B cell (primary cell): ENCODE results near the gene DAAM2. TPM values are rescaled to one million over a fixed set of nuclear protein-coding genes. Genes with fewer than 3 reads are reported as not detected.

Source experiments
- ATAC-seq: fragments of 200-7000 bp; cut with Tn5 transposase; one replicate; pipeline ENCODE4 v1.10.0; 2021; ENCODE audit warnings: low read depth, mild to moderate bottlenecking, moderate number of reproducible peaks, moderate library complexity
- CTCF ChIA-PET: fragments of 350-600 bp; sonication (Branson Sonifier 250); formaldehyde crosslinking; loops from one replicate; lab custom pipeline; 2021; ENCODE audit warnings: antibody characterized with exemption, inconsistent platforms; lab: Charles Lee
- POLR2A ChIA-PET: fragments of 350-600 bp; sonication (Branson Sonifier 250); formaldehyde crosslinking; loops from one replicate; lab custom pipeline; 2021; ENCODE audit warnings: antibody characterized with exemption; lab: Charles Lee
- DNase-seq: peaks from one replicate; pipeline ENCODE4 v3.0.0; 2013
- H2AFZ ChIP-seq: 2 replicates; pipeline ENCODE4 v1.6.1; 2012; ENCODE audit warnings: mild to moderate bottlenecking, low read depth, low read length; ENCODE audit not compliant: insufficient read depth, poor library complexity, severe bottlenecking
- H3K27ac ChIP-seq, 2 donors: 1 replicate in 1 of 2; 2 replicates in 1 of 2; pipeline ENCODE4 v1.5.1; 2012 to 2013; ENCODE audit warnings: low read length in 2 of 2, mild to moderate bottlenecking in 2 of 2, moderate library complexity in 1 of 2
- H3K27me3 ChIP-seq, 4 experiments: fragments of 200-600 bp in 1 of 4; sonication (generic) in 1 of 4; replicated peaks in 1 of 4; 1 replicate in 2 of 4; 2 replicates in 2 of 4; pipeline versions ENCODE4 v1.6.1 to v1.7.0; 2013 to 2016; ENCODE audit warnings: low read length in 3 of 4, mild to moderate bottlenecking in 2 of 4, mixed read lengths in 1 of 4, moderate library complexity in 1 of 4; ENCODE audit not compliant: insufficient read depth in 4 of 4, control insufficient read depth in 3 of 4; ENCODE audit errors: control extremely low read depth in 1 of 4
- H3K36me3 ChIP-seq, 2 experiments: replicated peaks in 1 of 2; 1 replicate in 1 of 2; 2 replicates in 1 of 2; pipeline versions ENCODE4 v1.6.1 to v1.7.1; 2013; ENCODE audit warnings: low read length in 1 of 2; ENCODE audit not compliant: insufficient read depth in 2 of 2, control insufficient read depth in 1 of 2; ENCODE audit errors: control extremely low read depth in 1 of 2, extremely low read depth in 1 of 2
- H3K4me1 ChIP-seq, 2 donors: fragments of 200-600 bp in 1 of 2; sonication (generic) in 1 of 2; 1 replicate in 1 of 2; 2 replicates in 1 of 2; pipeline versions ENCODE4 v1.5.1 to v1.6.1; 2013 to 2017; ENCODE audit warnings: low read length in 2 of 2; ENCODE audit not compliant: control insufficient read depth in 2 of 2, insufficient read depth in 2 of 2
- H3K4me2 ChIP-seq: replicated peaks from 2 replicates; pipeline ENCODE3; 2012; ENCODE audit warnings: mild to moderate bottlenecking, low read depth, low read length; ENCODE audit not compliant: poor library complexity, severe bottlenecking
- H3K4me3 ChIP-seq, 5 experiments: fragments of 200-600 bp in 1 of 5; sonication (generic) in 1 of 5; 1 replicate in 3 of 5; 2 replicates in 2 of 5; pipeline versions ENCODE4 v1.5.1 to v1.7.0; 2011 to 2016; ENCODE audit warnings: low read length in 4 of 5, mild to moderate bottlenecking in 4 of 5, low read depth in 2 of 5, control low read depth in 1 of 5, moderate library complexity in 1 of 5; ENCODE audit not compliant: insufficient read depth in 1 of 5; ENCODE audit errors: control extremely low read depth in 1 of 5, extremely low read depth in 1 of 5
- H3K79me2 ChIP-seq: fragments of 200-600 bp; sonication (generic); one replicate; pipeline ENCODE4 v1.6.0; 2016; ENCODE audit warnings: low read length; ENCODE audit not compliant: control insufficient read depth, insufficient read depth
- H3K9ac ChIP-seq: fragments of 200-600 bp; sonication (generic); 2 replicates; pipeline ENCODE4 v1.6.1; 2017; ENCODE audit warnings: mild to moderate bottlenecking, low read length, moderate library complexity
- H3K9me3 ChIP-seq, 3 donors: one replicate each; pipeline versions ENCODE4 v1.6.1 to v1.7.1; 2013; ENCODE audit warnings: low read length in 2 of 3; ENCODE audit not compliant: control insufficient read depth in 2 of 3, insufficient read depth in 1 of 3; ENCODE audit errors: control extremely low read depth in 1 of 3
- H4K20me1 ChIP-seq: 2 replicates; pipeline ENCODE4 v1.6.0; 2012; ENCODE audit warnings: mild to moderate bottlenecking, low read length; ENCODE audit not compliant: insufficient read depth, control insufficient read depth, poor library complexity, severe bottlenecking
- H3K27ac Mint-ChIP-seq: one replicate; pipeline ENCODE4 v1.8.0; 2021; ENCODE audit warnings: mixed read lengths
- H3K27me3 Mint-ChIP-seq: one replicate; pipeline ENCODE4 v1.8.0; 2021; ENCODE audit warnings: mixed read lengths
- H3K4me1 Mint-ChIP-seq: one replicate; pipeline ENCODE4 v1.8.0; 2021; ENCODE audit warnings: mixed read lengths
- H3K4me3 Mint-ChIP-seq: one replicate; pipeline ENCODE4 v1.8.0; 2021; ENCODE audit warnings: mixed read lengths
- H3K9me3 Mint-ChIP-seq: one replicate; pipeline ENCODE4 v1.8.0; 2022; ENCODE audit warnings: mixed read lengths; ENCODE audit not compliant: insufficient read depth
- EZH2 ChIP-seq: IDR thresholded peaks from 2 replicates; pipeline ENCODE4 v1.6.1; 2012; ENCODE audit warnings: borderline replicate concordance, low read depth, mild to moderate bottlenecking, moderate library complexity, low read length; ENCODE audit not compliant: insufficient read depth, poor library complexity, severe bottlenecking
- WGBS: methylation state at CpG from one replicate; pipeline ENCODE4 v1.1.5; 2013; ENCODE audit warnings: missing lambda C conversion rate; ENCODE audit not compliant: insufficient coverage; 5-methylcytosine and 5-hydroxymethylcytosine counted together
- intact Hi-C: fragments of 100-400 bp; cut with micrococcal nuclease; formaldehyde crosslinking; loops from one replicate; pipeline ENCODE4 v1.10.0; 2022
- polyA plus RNA-seq: library from polyadenylated mRNA; depleted of rRNA; stranded (reverse); fragments of >200 nt; gene quantifications from 2 replicates; pipeline ENCODE4 v1.2.3, GENCODE V29; 2012
- total RNA-seq, 2 donors: library from RNA; stranded (reverse); fragments of 120-200 nt in 1 of 2; gene quantifications; 1 replicate in 1 of 2; 2 replicates in 1 of 2; pipeline versions ENCODE4 v1.2.3 to v1.2.4, GENCODE V29; 2013 to 2022
- TF ChIP-seq, protein P1 (sequence below): fragments of 200-600 bp; IDR thresholded peaks from one replicate; pipeline ENCODE4 v1.8.0; 2022; ENCODE audit warnings: antibody characterized with exemption, mild to moderate bottlenecking

Gene DAAM2
- total and polyA plus RNA-seq, 2 donors (not counting 1 experiment from before 2014, with no cell fraction given): not detected

DNA sequence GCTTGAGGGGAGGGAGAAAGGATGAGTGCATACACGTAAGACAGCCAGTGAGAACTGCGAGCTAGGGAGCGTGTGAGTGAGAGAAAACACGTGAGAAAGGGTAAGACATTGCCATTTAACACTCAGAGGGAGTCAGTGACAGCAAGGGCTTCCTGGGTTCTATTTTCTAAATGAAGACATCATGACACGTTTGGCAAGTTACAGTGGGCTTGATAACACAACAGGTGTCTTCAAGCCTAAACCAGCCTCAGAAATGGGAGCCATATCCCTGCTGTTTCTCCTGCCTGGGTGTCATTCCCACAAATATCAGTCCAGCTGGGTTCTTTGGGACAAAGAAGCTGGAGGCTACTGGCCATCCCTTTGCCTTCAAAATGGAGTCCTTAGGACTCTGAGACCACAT lies 159.0 kb downstream of the DAAM2 start:
- Mint-ChIP-seq H3K4me3 (no peak overlapping the region), H3K9me3 (peaks cover 6% of the 10 kb centered on the region), H3K27ac (no peak overlapping the region), H3K4me1 (no peaks in the 10 kb centered on the region), H3K27me3 (peaks cover 5% of the 10 kb centered on the region)
- TF ChIP-seq, protein P1, sequence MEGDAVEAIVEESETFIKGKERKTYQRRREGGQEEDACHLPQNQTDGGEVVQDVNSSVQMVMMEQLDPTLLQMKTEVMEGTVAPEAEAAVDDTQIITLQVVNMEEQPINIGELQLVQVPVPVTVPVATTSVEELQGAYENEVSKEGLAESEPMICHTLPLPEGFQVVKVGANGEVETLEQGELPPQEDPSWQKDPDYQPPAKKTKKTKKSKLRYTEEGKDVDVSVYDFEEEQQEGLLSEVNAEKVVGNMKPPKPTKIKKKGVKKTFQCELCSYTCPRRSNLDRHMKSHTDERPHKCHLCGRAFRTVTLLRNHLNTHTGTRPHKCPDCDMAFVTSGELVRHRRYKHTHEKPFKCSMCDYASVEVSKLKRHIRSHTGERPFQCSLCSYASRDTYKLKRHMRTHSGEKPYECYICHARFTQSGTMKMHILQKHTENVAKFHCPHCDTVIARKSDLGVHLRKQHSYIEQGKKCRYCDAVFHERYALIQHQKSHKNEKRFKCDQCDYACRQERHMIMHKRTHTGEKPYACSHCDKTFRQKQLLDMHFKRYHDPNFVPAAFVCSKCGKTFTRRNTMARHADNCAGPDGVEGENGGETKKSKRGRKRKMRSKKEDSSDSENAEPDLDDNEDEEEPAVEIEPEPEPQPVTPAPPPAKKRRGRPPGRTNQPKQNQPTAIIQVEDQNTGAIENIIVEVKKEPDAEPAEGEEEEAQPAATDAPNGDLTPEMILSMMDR: no peak
- TF ChIP-seq EZH2: no peak
- no peak overlapping the region for H3K9ac ChIP-seq
- H3K27ac ChIP-seq: no peak overlapping the region
- ChIA-PET POLR2A (no interaction called here), CTCF (no interaction called here)
- H3K27me3 ChIP-seq: peaks cover 0 to 2% (median 0%) of the 10 kb centered on the region in 4 experiments
- ATAC-seq (no peak), DNase-seq (no peak)
- H3K9me3 ChIP-seq: peaks cover 0 to 3% (median 0%) of the 10 kb centered on the region in 3 donors
- H2AFZ ChIP-seq: no peak overlapping the region
- no peaks in the 10 kb centered on the region for H3K36me3 ChIP-seq
- no peaks in the 10 kb centered on the region for H3K79me2 ChIP-seq
- no peak overlapping the region for H3K4me3 ChIP-seq
- no peak overlapping the region for H3K4me2 ChIP-seq
- intact Hi-C loops: no loop called here
- 75% methylated on average over 5 of the region's 5 CpGs for WGBS
- no peaks in the 10 kb centered on the region for H4K20me1 ChIP-seq
- no peaks in the 10 kb centered on the region for H3K4me1 ChIP-seq

DNA sequence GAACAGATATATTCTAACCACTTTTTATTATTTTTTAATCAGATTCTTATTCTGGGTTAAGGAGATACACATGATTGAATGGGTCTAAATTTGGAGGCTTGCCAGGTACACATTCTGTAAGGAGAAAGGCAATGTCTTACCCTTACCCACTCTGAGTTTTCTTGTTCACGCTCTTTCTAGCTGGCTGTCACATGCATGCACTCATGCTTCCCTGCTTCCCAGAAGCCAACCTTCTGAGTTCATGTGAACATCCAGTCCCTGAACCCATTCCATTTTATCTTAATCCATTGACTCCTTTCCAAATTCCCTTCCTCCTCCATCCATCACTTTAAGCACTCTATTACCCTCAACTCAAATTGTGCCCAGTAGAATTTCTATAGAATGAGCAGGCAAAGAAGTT lies 159.5 kb downstream of the DAAM2 start:
- Mint-ChIP-seq H3K4me1 (no peaks in the 10 kb centered on the region), H3K4me3 (no peak overlapping the region), H3K9me3 (peaks cover 6% of the 10 kb centered on the region), H3K27me3 (peaks cover 3% of the 10 kb centered on the region), H3K27ac (no peak overlapping the region)
- H3K4me1 ChIP-seq: no peaks in the 10 kb centered on the region
- H3K9ac ChIP-seq: no peak overlapping the region
- POLR2A ChIA-PET: no interaction called here
- H3K36me3 ChIP-seq: no peaks in the 10 kb centered on the region
- no peak overlapping the region for H3K27ac ChIP-seq
- peaks cover 0 to 3% (median 0%) of the 10 kb centered on the region in 3 donors for H3K9me3 ChIP-seq
- H3K4me3 ChIP-seq: no peak overlapping the region
- H3K27me3 ChIP-seq: no peaks in the 10 kb centered on the region
- CTCF ChIA-PET: no interaction called here
- TF ChIP-seq, protein P1: no peak
- TF ChIP-seq EZH2: no peak
- H4K20me1 ChIP-seq: no peaks in the 10 kb centered on the region
- no peak for DNase-seq
- H3K79me2 ChIP-seq: no peaks in the 10 kb centered on the region
- intact Hi-C loops: no loop called here
- WGBS: 100% methylated on average over 1 of the region's 1 CpG
- H3K4me2 ChIP-seq: no peak overlapping the region
- H2AFZ ChIP-seq: no peak overlapping the region
- ATAC-seq: no peak
